ENCODE data around the gene OR10A4.

GRCh38 chr11:6855971-6856541 lies 20.4 kb upstream of the OR10A4 start:
- TF ChIP-seq POLR2AphosphoS5 (IDR thresholded peaks at IDR 0.05; ENCODE audit: borderline replicate concordance, low read depth, low read length) (no peak), EZH2 (IDR thresholded peaks at IDR 0.05) (no peak)
